Activated CD8-positive, alpha-beta T cell treated with anti-CD3 and anti-CD28 coated beads for 36 hours (primary cell): Measurements from ENCODE around the gene CRIP2. TPM values are rescaled to one million over a fixed set of nuclear protein-coding genes. Genes with fewer than 3 reads are reported as not detected.

Experiments
- ATAC-seq: fragments of 200-7000 bp; cut with Tn5 transposase; one replicate; pipeline ENCODE4 v1.10.0; 2021; ENCODE audit warnings: mild to moderate bottlenecking, moderate library complexity
- CTCF ChIA-PET: fragments of 350-600 bp; sonication (Branson Sonifier 250); formaldehyde crosslinking; loops from one replicate; lab custom pipeline; 2021; ENCODE audit warnings: antibody characterized with exemption; lab: Charles Lee
- POLR2A ChIA-PET: fragments of 350-600 bp; sonication (Branson Sonifier 250); formaldehyde crosslinking; loops from one replicate; lab custom pipeline; 2021; ENCODE audit warnings: antibody characterized with exemption; lab: Charles Lee
- DNase-seq: peaks from one replicate; pipeline ENCODE4 v3.0.0-alpha.2; 2020
- H3K27ac Mint-ChIP-seq: one replicate; pipeline ENCODE4 v1.8.0; 2021; ENCODE audit warnings: mild to moderate bottlenecking, mixed read lengths
- H3K27me3 Mint-ChIP-seq: one replicate; pipeline ENCODE4 v1.8.0; 2021; ENCODE audit warnings: mixed read lengths
- H3K36me3 Mint-ChIP-seq: one replicate; pipeline ENCODE4 v1.8.0; 2021; ENCODE audit warnings: low read depth, mixed read lengths
- H3K4me1 Mint-ChIP-seq: one replicate; pipeline ENCODE4 v1.8.0; 2021; ENCODE audit warnings: low read depth, mixed read lengths
- H3K4me3 Mint-ChIP-seq: one replicate; pipeline ENCODE4 v1.8.0; 2021; ENCODE audit warnings: mild to moderate bottlenecking, moderate library complexity, mixed read lengths
- H3K9me3 Mint-ChIP-seq: one replicate; pipeline ENCODE4 v1.8.0; 2021; ENCODE audit warnings: mixed read lengths
- intact Hi-C: fragments of 100-400 bp; cut with micrococcal nuclease; formaldehyde crosslinking; loops from one replicate; pipeline ENCODE4 v1.10.0; 2022
- total RNA-seq, 2 experiments: library from RNA; stranded (reverse); gene quantifications; one replicate each; pipeline ENCODE4 v1.2.3, GENCODE V29; 2021
- TF ChIP-seq, protein P1 (sequence below): fragments of 200-600 bp; IDR thresholded peaks from one replicate; pipeline ENCODE4 v1.8.0; 2022; ENCODE audit warnings: antibody characterized with exemption, mild to moderate bottlenecking

Gene CRIP2
- total RNA-seq, 2 experiments from 2014 or later, result 0.45 TPM; not detected in 1

DNA sequence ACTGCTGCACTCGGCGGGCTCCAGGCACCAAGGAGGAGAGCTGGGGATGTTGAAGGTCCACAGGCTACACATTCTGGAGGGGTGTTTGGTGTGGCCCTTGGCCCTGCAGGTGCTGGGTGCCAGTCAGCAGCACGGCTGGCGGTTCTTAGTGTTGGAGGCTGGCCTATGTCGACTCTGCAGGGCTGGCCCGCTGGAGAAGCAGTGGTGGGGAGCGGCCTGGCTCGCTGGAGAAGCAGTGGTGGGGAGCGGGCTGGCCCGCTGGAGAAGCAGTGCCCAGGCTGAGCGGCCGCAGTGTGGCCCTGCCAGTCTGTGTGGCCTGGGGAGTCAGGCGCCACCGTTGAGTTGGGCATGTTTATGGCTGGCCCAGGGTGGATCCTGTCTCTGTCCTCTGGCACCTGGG, 27.6 kb upstream of the CRIP2 start:
- H3K4me3 Mint-ChIP-seq, result no peak overlapping the region
- ChIA-PET POLR2A (interaction anchor here (0.5 kb wide), 1 partner anchor 26 kb away, joined by 3 read pairs; no protein-coding TSS in a partner anchor), CTCF (interaction anchor here (1.6 to 1.9 kb wide), 3 partner anchors 12 to 76 kb away, joined by 4 to 11 read pairs (median 5); no protein-coding TSS in a partner anchor)
- H3K36me3 Mint-ChIP-seq, result peaks cover 8% of the 10 kb centered on the region
- ATAC-seq (no peak), DNase-seq (no peak)
- H3K4me1 Mint-ChIP-seq, result no peaks in the 10 kb centered on the region
- H3K27ac Mint-ChIP-seq, result no peak overlapping the region
- H3K27me3 Mint-ChIP-seq, result no peaks in the 10 kb centered on the region
- intact Hi-C loops, result loop anchor here (10.0 kb wide), 1 partner anchor 72 kb away; no protein-coding TSS in a partner anchor
- TF ChIP-seq, protein P1, sequence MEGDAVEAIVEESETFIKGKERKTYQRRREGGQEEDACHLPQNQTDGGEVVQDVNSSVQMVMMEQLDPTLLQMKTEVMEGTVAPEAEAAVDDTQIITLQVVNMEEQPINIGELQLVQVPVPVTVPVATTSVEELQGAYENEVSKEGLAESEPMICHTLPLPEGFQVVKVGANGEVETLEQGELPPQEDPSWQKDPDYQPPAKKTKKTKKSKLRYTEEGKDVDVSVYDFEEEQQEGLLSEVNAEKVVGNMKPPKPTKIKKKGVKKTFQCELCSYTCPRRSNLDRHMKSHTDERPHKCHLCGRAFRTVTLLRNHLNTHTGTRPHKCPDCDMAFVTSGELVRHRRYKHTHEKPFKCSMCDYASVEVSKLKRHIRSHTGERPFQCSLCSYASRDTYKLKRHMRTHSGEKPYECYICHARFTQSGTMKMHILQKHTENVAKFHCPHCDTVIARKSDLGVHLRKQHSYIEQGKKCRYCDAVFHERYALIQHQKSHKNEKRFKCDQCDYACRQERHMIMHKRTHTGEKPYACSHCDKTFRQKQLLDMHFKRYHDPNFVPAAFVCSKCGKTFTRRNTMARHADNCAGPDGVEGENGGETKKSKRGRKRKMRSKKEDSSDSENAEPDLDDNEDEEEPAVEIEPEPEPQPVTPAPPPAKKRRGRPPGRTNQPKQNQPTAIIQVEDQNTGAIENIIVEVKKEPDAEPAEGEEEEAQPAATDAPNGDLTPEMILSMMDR, result no peak
- H3K9me3 Mint-ChIP-seq, result no peaks in the 10 kb centered on the region

DNA sequence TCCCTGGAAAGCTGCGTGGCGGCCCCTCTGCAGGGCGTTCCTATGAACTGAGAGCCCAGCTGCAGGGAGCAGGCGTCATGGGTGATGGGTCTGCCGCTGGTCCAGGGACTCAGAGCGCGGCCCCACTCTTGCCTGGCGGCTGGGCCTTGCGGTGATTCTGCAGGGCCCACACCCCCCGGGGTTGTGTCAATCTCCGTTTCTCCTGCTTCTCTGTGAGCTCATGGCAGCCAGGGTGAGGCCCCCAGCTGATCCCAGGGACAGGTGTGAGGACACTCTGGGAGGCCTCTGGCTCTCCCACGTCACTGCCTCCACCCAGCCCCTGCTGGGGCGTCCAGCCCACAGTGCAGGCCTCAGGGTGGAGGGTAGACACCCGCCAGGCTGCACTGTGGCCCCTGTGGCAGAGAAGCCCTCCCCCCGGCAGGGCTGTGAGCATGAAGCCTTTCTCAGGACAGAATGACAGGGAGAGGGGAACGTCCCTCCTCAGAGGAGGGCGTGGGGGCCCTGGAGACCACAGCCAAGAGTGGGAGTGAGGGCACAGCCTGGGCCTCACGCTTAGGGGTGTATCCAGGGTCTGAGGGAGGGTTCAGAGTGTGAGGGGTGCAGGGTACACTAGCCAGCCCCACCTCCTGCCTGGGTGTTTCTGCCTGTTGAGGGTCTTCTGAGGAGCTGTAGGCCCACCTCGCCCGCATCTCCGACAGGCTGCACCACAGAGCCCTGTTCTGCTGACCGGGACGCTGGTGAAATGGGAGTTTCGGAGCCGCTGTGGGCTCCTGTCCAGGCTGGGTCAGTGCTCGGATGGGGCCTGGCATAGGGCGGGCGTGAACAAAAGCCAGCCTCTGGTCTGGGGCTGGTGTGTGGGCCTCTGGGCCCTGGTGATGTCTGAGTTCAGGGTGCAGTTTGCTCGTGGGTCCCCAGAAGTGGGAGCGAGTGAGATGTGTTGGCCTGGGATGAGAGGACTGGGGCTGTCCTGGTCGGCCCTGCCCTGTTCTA, 26.7 kb upstream of the CRIP2 start:
- DNase-seq (no peak), ATAC-seq (no peak)
- ChIA-PET POLR2A (no interaction called here), CTCF (interaction anchor here (0.5 to 1.9 kb wide), 9 partner anchors 13 to 616 kb away, joined by 3 to 11 read pairs (median 4); no protein-coding TSS in a partner anchor)
- TF ChIP-seq, protein P1, result no peak
- Mint-ChIP-seq H3K4me3 (no peak overlapping the region), H3K4me1 (no peaks in the 10 kb centered on the region), H3K27ac (no peak overlapping the region), H3K27me3 (no peaks in the 10 kb centered on the region), H3K9me3 (no peaks in the 10 kb centered on the region), H3K36me3 (peaks cover 9% of the 10 kb centered on the region)
- intact Hi-C loops, result loop anchor here (10.0 kb wide), 1 partner anchor 73 kb away; no protein-coding TSS in a partner anchor

DNA sequence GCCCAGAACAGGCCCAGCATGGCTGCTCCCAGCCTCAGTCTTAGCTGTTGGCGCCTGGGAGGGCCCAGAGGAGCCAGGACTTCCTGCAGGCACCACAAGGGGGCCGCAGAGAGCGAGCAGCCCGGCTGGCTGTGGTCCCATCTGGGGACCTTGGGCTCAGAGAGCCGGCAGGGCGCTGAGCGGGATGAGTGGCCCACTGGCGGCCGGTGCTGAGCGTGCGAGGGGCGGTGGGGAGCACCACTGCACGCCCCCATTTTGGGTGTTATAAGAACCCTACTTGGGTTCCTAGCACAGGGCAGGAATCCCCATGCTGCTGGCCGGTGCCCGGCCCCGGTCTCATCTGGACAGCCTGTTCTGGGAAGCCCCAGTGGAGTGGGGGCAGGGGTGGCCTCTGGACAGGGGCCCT, 25.9 kb upstream of the CRIP2 start:
- H3K36me3 Mint-ChIP-seq, result peaks cover 10% of the 10 kb centered on the region
- ChIA-PET POLR2A (no interaction called here), CTCF (interaction anchor here (0.6 to 1.9 kb wide), 8 partner anchors 13 to 89 kb away, joined by 3 to 11 read pairs (median 4); no protein-coding TSS in a partner anchor)
- no peaks in the 10 kb centered on the region for H3K4me1 Mint-ChIP-seq
- no peaks in the 10 kb centered on the region for H3K27me3 Mint-ChIP-seq
- H3K9me3 Mint-ChIP-seq, result no peaks in the 10 kb centered on the region
- peak; percentile 97 for ATAC-seq
- H3K27ac Mint-ChIP-seq, result no peak overlapping the region
- peak; percentile 69 for DNase-seq
- TF ChIP-seq, protein P1, result peak; percentile 87
- intact Hi-C loops, result loop anchor here (10.0 kb wide), 1 partner anchor 74 kb away; no protein-coding TSS in a partner anchor
- H3K4me3 Mint-ChIP-seq, result no peak overlapping the region

DNA sequence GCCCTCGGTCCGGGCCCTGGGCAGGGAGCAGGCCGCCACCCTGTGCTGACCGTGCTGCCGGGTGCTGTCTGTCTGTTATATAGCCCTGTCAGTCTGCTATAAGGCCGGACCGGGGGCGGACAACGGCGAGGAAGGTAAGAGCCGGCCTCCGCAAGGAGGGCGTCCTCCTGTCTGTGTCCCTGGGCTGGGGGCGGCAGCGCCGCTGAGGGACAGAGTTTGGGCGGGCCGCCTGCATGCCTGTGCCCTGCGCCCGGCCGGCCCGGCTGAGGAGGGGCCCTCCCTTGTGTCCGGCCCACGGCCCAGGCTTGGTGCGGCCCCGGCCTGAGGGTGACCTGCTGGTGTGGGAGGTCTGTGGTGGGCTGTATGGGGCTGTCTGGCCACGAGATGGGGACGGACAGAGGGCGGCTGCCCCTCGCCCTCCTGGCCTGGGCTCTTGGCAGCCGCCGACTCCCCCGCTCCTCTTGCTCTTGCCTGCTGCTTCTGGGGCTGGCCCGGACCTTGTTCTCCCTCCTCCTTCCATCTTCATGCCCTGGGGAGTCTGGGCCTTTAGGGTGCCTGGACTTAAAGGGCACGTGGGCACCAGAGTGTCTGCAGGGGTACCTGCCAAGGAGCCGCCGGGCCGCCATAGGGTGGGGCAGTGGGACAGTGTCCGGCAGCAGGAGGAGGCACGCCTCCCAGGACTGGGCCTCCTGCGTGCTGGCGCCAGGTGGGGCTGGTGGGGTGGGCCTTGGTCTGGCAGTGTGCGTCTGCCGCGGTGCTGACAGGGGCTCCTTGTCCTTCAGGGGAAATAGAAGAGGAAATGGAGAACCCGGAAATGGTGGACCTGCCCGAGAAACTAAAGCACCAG, 25.1 kb upstream of the CRIP2 start:
- Mint-ChIP-seq H3K4me3 (no peak overlapping the region), H3K27me3 (no peaks in the 10 kb centered on the region), H3K9me3 (no peaks in the 10 kb centered on the region), H3K36me3 (peaks cover 10% of the 10 kb centered on the region), H3K4me1 (peaks cover 2% of the 10 kb centered on the region), H3K27ac (no peak overlapping the region)
- DNase-seq (no peak), ATAC-seq (no peak)
- intact Hi-C loops, result loop anchor here (10.0 kb wide), 1 partner anchor 75 kb away; no protein-coding TSS in a partner anchor
- ChIA-PET POLR2A (no interaction called here), CTCF (interaction anchor here (1.3 kb wide), 1 partner anchor 40 kb away, joined by 3 read pairs; no protein-coding TSS in a partner anchor)
- TF ChIP-seq, protein P1, result no peak
